GM12872 (cell line): ENCODE data around the gene COL28A1.

Experiments
- TF ChIP-seq, protein P1 (sequence below): IDR thresholded peaks from 3 replicates; pipeline ENCODE4 v1.5.1; 2011; ENCODE audit warnings: low read depth, mild to moderate bottlenecking, low read length, moderate library complexity; ENCODE audit not compliant: insufficient read depth

Gene COL28A1

DNA sequence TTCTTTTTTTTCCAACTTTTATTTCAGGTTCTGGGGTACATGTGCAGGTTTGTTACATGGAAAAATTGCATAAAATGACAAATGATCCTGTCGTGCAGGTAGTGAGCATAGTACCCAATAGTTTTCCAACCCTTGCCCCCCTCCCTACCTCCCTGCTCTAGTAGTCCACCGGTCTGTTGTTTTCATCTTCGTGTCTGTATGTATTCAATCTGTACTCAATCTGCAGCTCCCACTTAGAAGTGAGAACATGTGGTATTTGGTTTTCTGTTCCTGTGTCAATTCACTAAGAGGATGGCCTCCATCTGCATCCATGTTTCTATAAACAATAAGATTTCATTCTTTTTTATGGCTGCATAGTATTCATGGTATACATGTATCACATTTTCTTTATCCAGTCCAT, 202.1 kb downstream of the COL28A1 start:
- TF ChIP-seq, protein P1, sequence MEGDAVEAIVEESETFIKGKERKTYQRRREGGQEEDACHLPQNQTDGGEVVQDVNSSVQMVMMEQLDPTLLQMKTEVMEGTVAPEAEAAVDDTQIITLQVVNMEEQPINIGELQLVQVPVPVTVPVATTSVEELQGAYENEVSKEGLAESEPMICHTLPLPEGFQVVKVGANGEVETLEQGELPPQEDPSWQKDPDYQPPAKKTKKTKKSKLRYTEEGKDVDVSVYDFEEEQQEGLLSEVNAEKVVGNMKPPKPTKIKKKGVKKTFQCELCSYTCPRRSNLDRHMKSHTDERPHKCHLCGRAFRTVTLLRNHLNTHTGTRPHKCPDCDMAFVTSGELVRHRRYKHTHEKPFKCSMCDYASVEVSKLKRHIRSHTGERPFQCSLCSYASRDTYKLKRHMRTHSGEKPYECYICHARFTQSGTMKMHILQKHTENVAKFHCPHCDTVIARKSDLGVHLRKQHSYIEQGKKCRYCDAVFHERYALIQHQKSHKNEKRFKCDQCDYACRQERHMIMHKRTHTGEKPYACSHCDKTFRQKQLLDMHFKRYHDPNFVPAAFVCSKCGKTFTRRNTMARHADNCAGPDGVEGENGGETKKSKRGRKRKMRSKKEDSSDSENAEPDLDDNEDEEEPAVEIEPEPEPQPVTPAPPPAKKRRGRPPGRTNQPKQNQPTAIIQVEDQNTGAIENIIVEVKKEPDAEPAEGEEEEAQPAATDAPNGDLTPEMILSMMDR, result no peak

DNA sequence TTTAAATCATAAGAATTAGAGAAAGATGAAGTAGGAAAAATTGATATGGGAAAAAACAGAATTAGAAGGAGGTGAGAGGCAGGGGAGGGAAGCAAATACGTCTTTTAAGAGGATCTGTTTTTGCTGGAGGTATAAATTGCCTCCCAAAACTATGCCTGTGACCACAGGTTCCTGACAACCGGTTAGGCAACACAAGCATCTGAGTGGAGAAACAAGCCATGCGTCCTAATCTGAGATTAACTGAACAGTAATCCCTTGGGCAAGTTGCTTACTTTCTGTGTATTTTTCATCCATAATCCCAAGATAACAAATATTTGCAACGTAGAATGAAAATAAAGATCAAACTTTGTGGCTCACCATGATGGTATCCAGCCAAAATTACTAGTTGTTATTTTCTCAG, 204.2 kb downstream of the COL28A1 start:
- TF ChIP-seq, protein P1, result no peak

DNA sequence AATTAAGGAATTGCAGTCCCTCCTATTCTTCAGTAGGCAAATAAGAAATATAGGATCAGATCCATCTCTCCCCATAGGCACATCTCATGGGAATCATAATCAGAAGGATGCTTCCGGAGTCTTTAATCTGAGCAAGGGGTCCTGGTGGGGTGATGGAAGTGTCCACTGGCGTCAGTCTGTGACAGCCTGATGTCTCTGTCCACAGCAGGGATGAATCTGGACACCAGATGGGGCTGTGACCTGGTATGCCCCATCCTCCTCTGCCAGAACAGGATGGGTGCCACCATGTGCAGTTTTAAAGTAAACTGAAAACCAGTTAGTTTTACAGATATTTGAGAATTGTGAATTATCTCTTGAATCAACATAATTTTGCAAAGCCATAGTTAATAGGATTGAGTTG, 204.7 kb downstream of the COL28A1 start:
- TF ChIP-seq, protein P1, result peak; percentile 26; the same call in 2 of the 3 replicates

DNA sequence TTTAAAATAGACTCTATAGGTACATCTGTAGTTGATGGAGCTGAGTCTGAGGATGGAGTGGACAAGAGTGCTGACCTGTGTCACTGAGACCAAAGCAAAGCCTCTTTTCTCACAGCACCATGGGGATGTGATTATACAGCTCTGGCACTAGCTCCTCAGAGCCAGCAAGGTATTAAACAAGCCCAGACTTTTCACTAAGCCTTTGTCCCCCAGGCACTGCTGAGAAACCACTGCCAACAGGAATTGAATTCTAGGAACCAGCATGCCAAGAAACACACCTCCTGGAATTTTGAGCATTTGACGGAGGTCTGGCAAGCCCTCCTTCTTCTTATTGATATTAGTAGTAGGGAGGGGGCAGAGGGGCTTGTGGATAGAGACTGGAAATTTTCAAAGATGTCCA, 206.3 kb downstream of the COL28A1 start:
- TF ChIP-seq, protein P1, result no peak

DNA sequence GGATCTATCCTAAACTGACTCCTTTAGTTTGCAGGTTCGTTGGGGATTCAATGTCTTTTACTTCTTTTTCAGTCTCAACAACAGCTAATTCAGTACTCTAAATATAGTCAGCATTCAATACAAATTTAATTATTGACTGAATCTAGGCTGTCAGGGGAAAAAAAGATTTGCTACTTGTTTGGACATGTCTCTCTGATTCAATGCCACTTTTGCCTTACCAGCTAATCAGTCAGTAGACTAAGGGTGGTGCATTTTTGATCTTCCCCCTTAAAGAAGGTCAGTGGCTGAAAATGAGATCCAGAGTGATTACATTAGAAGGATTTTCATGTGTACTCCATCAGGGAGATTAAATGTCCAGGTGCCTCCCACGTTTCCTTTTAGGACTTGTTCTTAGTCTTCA, 208.2 kb downstream of the COL28A1 start:
- TF ChIP-seq, protein P1, result no peak

DNA sequence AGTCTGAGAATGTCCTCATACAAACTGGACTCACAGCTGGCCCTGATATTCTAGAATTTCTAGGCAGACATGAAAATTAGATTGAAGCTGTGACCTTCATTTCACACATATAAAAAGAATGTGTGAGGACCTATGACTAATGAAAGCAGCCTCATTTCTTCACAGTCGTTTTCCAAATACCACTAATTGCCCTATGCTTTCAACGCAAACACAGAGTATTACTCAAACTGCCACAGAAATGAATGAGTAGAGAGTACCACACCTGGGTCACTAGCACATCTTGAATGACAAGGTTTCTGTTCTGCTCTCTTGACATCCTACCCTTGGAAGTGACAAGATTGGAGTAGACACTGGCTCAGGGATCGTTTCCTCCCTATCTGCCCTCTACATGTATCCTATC, 211.0 kb downstream of the COL28A1 start:
- TF ChIP-seq, protein P1, result no peak

DNA sequence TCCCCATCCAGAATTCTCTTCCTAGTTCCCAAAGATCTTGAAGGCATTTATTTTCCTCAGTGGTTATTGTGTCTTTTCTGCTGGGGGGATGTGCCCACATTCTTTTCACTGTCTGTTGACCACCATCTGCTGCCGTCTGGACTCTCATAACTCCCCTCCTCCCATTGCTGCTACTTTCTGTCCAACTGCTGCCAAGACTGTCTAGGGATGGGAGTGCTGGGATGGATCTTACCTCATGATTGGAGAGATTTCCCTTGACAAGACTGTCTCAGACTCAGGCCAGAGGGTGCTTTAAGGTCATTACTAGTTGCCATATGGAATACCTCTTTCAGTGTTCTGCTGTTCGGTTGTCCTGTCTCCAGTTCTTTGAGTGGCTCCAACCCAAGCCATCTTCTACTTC, 211.8 kb downstream of the COL28A1 start:
- TF ChIP-seq, protein P1, result no peak

DNA sequence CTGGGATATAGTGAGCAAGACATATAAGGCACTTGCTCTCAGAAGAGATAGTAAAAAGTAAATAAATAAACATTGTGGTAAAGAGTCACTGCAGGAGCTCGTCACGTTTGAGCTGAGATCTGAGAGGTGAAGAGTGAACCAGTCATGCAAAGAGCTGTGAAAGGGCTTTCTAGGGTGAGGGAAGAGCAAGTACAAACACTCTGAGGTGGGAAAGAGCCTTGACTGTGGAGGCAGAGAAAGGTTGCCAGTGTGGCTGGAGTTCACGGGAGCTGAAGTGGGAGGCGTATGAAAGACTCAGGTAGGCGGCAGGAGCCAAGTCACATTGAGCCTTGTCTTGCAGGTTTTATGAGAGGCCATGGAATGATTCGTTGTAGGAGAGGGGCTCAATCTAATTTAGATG, 212.3 kb downstream of the COL28A1 start:
- TF ChIP-seq, protein P1, result no peak
